Fibroblast of lung (primary cell): ENCODE data around the gene DZIP1L. TPM values are rescaled to one million over a fixed set of nuclear protein-coding genes. Genes with fewer than 3 reads are reported as not detected.

ENCODE experiments used
- DNase-seq, 2 donors: peaks; one replicate each; pipeline versions ENCODE4 v3.0.0 to v3.0.0-alpha.2; 2010; ENCODE audit warnings: low read depth in 2 of 2
- H2AFZ ChIP-seq: 2 replicates; pipeline ENCODE4 v1.5.1; 2012; ENCODE audit warnings: low read length, control low read depth, inconsistent platforms
- H3K27ac ChIP-seq: 2 replicates; pipeline ENCODE4 v1.5.1; 2011; ENCODE audit warnings: low read length, control low read depth; ENCODE audit not compliant: insufficient read depth
- H3K27me3 ChIP-seq: 2 replicates; pipeline ENCODE4 v1.5.1; 2011; ENCODE audit warnings: mild to moderate bottlenecking, low read length; ENCODE audit not compliant: control insufficient read depth, insufficient read depth
- H3K36me3 ChIP-seq: 2 replicates; pipeline ENCODE4 v1.5.1; 2011; ENCODE audit warnings: low read length; ENCODE audit not compliant: control insufficient read depth, insufficient read depth
- H3K4me1 ChIP-seq: 2 replicates; pipeline ENCODE4 v1.5.1; 2011; ENCODE audit warnings: low read length; ENCODE audit not compliant: control insufficient read depth, insufficient read depth; ENCODE audit errors: extremely low read depth
- H3K4me2 ChIP-seq: 2 replicates; pipeline ENCODE4 v1.5.1; 2011; ENCODE audit warnings: low read length, control low read depth; ENCODE audit not compliant: insufficient read depth; ENCODE audit errors: extremely low read depth
- H3K4me3 ChIP-seq, 4 experiments: fragments of 200-600 bp in 1 of 4; sonication (generic) in 1 of 4; replicated peaks in 1 of 4; 2 replicates each; pipeline ENCODE4 v1.5.1; 2011 to 2016; ENCODE audit warnings: low read length in 4 of 4, low read depth in 3 of 4, mild to moderate bottlenecking in 3 of 4, control low read depth in 2 of 4, inconsistent platforms in 1 of 4, mixed read lengths in 1 of 4; ENCODE audit not compliant: insufficient read depth in 1 of 4; ENCODE audit errors: control extremely low read depth in 1 of 4
- H3K79me2 ChIP-seq: 2 replicates; pipeline ENCODE4 v1.5.1; 2012; ENCODE audit warnings: mild to moderate bottlenecking, low read length, inconsistent platforms; ENCODE audit not compliant: control insufficient read depth, insufficient read depth
- H3K9ac ChIP-seq: 2 replicates; pipeline ENCODE4 v1.5.1; 2011; ENCODE audit warnings: mild to moderate bottlenecking, low read length, control low read depth; ENCODE audit not compliant: insufficient read depth
- H3K9me3 ChIP-seq: 2 replicates; pipeline ENCODE4 v1.5.1; 2012; ENCODE audit warnings: low read depth, low read length; ENCODE audit not compliant: control insufficient read depth, insufficient read depth
- H4K20me1 ChIP-seq: 2 replicates; pipeline ENCODE4 v1.5.1; 2011; ENCODE audit warnings: low read length; ENCODE audit not compliant: control insufficient read depth, insufficient read depth; ENCODE audit errors: extremely low read depth
- CTCF ChIP-seq, 2 donors: IDR thresholded peaks in 1 of 2; conservative IDR thresholded peaks in 1 of 2; 1 replicate in 1 of 2; 2 replicates in 1 of 2; pipeline ENCODE4 v1.5.1; 2011 to 2012; ENCODE audit warnings: low read length in 2 of 2, control low read depth in 1 of 2, inconsistent platforms in 1 of 2, low read depth in 1 of 2, mild to moderate bottlenecking in 1 of 2
- EZH2 ChIP-seq: IDR thresholded peaks from 2 replicates; pipeline ENCODE4 v1.5.1; 2012; ENCODE audit warnings: low read length, control low read depth, mild to moderate bottlenecking; ENCODE audit errors: missing control alignments
- polyA plus RNA-seq, 2 donors: library from polyadenylated mRNA; depleted of rRNA in 1 of 2; stranded (reverse) in 1 of 2; unstranded in 1 of 2; fragments of >200 nt; gene quantifications; 2 replicates each; pipeline ENCODE4 v1.2.1, GENCODE V29; 2011 to 2012; ENCODE audit warnings: missing spikeins in 1 of 2
- total RNA-seq: library from RNA; depleted of rRNA; stranded (reverse); fragments of >200 nt; gene quantifications from 2 replicates; pipeline ENCODE4 v1.2.1, GENCODE V29; 2014

Gene DZIP1L
- total and polyA plus RNA-seq, 2 donors (not counting 1 experiment from before 2014, with no cell fraction given): 8.9 to 22.6 TPM

GRCh38 chr3:138112362-138112761 is 3.0 kb downstream of the DZIP1L start:
- H2AFZ ChIP-seq: no peak overlapping the region
- no peaks in the 10 kb centered on the region for H3K9me3 ChIP-seq
- no peak overlapping the region for H3K4me3 ChIP-seq
- no peaks in the 10 kb centered on the region for H3K27me3 ChIP-seq
- H3K4me1 ChIP-seq: peaks cover 3% of the 10 kb centered on the region
- DNase-seq: no peak
- H3K79me2 ChIP-seq: peaks cover 51% of the 10 kb centered on the region
- H3K27ac ChIP-seq: no peak overlapping the region
- peaks cover 9% of the 10 kb centered on the region for H3K36me3 ChIP-seq
- H3K4me2 ChIP-seq: no peak overlapping the region
- TF ChIP-seq EZH2 (no peak), CTCF (conservative IDR thresholded peaks at IDR 0.05 in 1 of 2, IDR thresholded peaks at IDR 0.05 in 1 of 2; ENCODE audit: low read depth in 1 of 2, low read length in 2 of 2) (no peak)
- no peaks in the 10 kb centered on the region for H4K20me1 ChIP-seq
- H3K9ac ChIP-seq: no peak overlapping the region

DNA sequence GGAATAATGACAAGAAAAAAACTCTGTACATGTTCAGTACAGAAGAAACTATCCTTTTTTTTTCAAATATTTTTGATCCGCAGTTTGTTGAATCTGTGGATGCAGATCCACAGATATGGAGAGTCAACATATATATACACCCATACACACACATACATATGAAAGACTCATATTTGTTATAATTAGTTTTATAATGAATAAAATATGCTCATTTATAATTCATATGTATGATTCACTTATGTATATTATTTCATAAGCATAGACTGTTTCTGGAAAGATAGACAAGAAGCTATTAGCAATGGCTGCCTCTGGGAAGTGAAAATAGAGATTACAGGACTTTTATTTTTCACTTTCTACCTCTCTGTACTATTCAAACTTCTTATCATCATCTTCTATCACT is 9.8 kb downstream of the DZIP1L start:
- Histone ChIP-seq H3K27me3 (no peaks in the 10 kb centered on the region), H4K20me1 (no peaks in the 10 kb centered on the region), H2AFZ (no peak overlapping the region), H3K27ac (no peak overlapping the region), H3K4me2 (no peak overlapping the region), H3K36me3 (peaks cover 9% of the 10 kb centered on the region), H3K4me1 (no peaks in the 10 kb centered on the region), H3K9ac (no peak overlapping the region), H3K4me3 (no peak overlapping the region), H3K9me3 (no peaks in the 10 kb centered on the region), H3K79me2 (peaks cover 22% of the 10 kb centered on the region)
- TF ChIP-seq EZH2: no peak
- TF ChIP-seq CTCF (conservative IDR thresholded peaks at IDR 0.05 in 1 of 2, IDR thresholded peaks at IDR 0.05 in 1 of 2; ENCODE audit: low read depth in 1 of 2, low read length in 2 of 2): no peak
- DNase-seq: no peak

DNA sequence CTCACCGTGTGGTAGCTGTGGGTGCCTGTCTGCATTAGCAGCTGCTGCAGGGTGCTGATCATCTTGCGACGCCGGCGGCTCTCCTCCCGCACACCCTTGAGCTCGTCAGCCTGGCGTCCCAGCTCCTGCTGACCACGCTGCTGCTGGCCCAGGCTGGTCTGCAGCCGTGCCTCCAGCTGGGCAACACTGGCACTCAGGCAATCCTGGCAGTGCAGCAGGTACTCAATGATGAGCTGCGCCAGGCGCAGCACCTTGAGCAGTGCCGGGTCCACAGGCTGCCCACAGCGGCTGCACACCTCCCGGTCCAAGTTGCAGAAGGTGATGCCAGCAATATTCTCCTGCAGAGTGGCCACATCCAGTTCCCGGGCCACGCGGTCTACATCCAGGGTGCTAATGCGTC is 11.9 kb downstream of the DZIP1L start:
- H3K27ac ChIP-seq: no peak overlapping the region
- no peak overlapping the region for H2AFZ ChIP-seq
- no peaks in the 10 kb centered on the region for H3K4me1 ChIP-seq
- H3K9me3 ChIP-seq: no peaks in the 10 kb centered on the region
- TF ChIP-seq CTCF (conservative IDR thresholded peaks at IDR 0.05 in 1 of 2, IDR thresholded peaks at IDR 0.05 in 1 of 2; ENCODE audit: low read depth in 1 of 2, low read length in 2 of 2): no peak
- peaks cover 8% of the 10 kb centered on the region for H3K36me3 ChIP-seq
- H3K27me3 ChIP-seq: no peaks in the 10 kb centered on the region
- no peak overlapping the region for H3K4me3 ChIP-seq
- DNase-seq: no peak
- no peak overlapping the region for H3K4me2 ChIP-seq
- H3K9ac ChIP-seq: no peak overlapping the region
- no peaks in the 10 kb centered on the region for H4K20me1 ChIP-seq
- peaks cover 10% of the 10 kb centered on the region for H3K79me2 ChIP-seq
